CD14-positive monocyte (primary cell): Measurements from ENCODE around the gene LIN28A. TPM values are rescaled to one million over a fixed set of nuclear protein-coding genes. Genes with fewer than 3 reads are reported as not detected.

Experiments used
- DNase-seq, 3 donors: peaks; one replicate each; pipeline ENCODE4 v3.0.0-alpha.2; 2011 to 2022
- H2AFZ ChIP-seq: 2 replicates; pipeline ENCODE4 v1.6.0; 2012; ENCODE audit warnings: mild to moderate bottlenecking, low read depth, low read length, inconsistent platforms; ENCODE audit not compliant: insufficient read depth, poor library complexity, severe bottlenecking
- H3K27ac ChIP-seq, 2 donors: 1 replicate in 1 of 2; 2 replicates in 1 of 2; pipeline ENCODE4 v1.5.1; 2012 to 2013; ENCODE audit warnings: low read length in 2 of 2, control low read depth in 1 of 2, inconsistent platforms in 1 of 2, low read depth in 1 of 2, mild to moderate bottlenecking in 1 of 2
- H3K27me3 ChIP-seq, 2 donors: one replicate each; pipeline versions ENCODE4 v1.6.0 to v1.6.1; 2011 to 2013; ENCODE audit warnings: low read length in 2 of 2; ENCODE audit not compliant: control insufficient read depth in 2 of 2, insufficient read depth in 2 of 2
- H3K36me3 ChIP-seq, 2 donors: replicated peaks in 1 of 2; 1 replicate in 1 of 2; 2 replicates in 1 of 2; pipeline versions ENCODE4 v1.5.1 to v1.6.1; 2012 to 2013; ENCODE audit warnings: low read length in 2 of 2, control low read depth in 1 of 2, inconsistent platforms in 1 of 2, mild to moderate bottlenecking in 1 of 2; ENCODE audit not compliant: insufficient read depth in 2 of 2, control insufficient read depth in 1 of 2
- H3K4me1 ChIP-seq, 2 donors: 1 replicate in 1 of 2; 2 replicates in 1 of 2; pipeline versions ENCODE4 v1.5.1 to v1.6.1; 2012 to 2013; ENCODE audit warnings: low read length in 2 of 2, control low read depth in 1 of 2, inconsistent platforms in 1 of 2, mild to moderate bottlenecking in 1 of 2, moderate library complexity in 1 of 2; ENCODE audit not compliant: insufficient read depth in 2 of 2, control insufficient read depth in 1 of 2
- H3K4me2 ChIP-seq: replicated peaks from 2 replicates; pipeline ENCODE3; 2012; ENCODE audit warnings: low read length, moderate library complexity, mild to moderate bottlenecking; ENCODE audit not compliant: poor library complexity, severe bottlenecking; ENCODE audit errors: extremely low read depth
- H3K4me3 ChIP-seq, 3 experiments: fragments of 200-600 bp in 1 of 3; sonication (generic) in 1 of 3; replicated peaks in 1 of 3; 1 replicate in 2 of 3; 2 replicates in 1 of 3; pipeline ENCODE4 v1.5.1; 2011 to 2013; ENCODE audit warnings: low read length in 3 of 3, mild to moderate bottlenecking in 3 of 3, control low read depth in 2 of 3, low read depth in 2 of 3, inconsistent platforms in 1 of 3, moderate library complexity in 1 of 3
- H3K79me2 ChIP-seq: 2 replicates; pipeline ENCODE4 v1.6.0; 2012; ENCODE audit warnings: mild to moderate bottlenecking, control low read depth, inconsistent platforms, low read length, moderate library complexity; ENCODE audit not compliant: insufficient read depth
- H3K9ac ChIP-seq: 2 replicates; pipeline ENCODE4 v1.6.0; 2017; ENCODE audit warnings: low read length, mild to moderate bottlenecking; ENCODE audit not compliant: insufficient read depth, poor library complexity, severe bottlenecking
- H3K9me3 ChIP-seq, 2 donors: replicated peaks in 1 of 2; 1 replicate in 1 of 2; 2 replicates in 1 of 2; pipeline versions ENCODE4 v1.5.1 to v1.6.1; 2012 to 2013; ENCODE audit warnings: low read length in 2 of 2, control low read depth in 1 of 2; ENCODE audit not compliant: control insufficient read depth in 1 of 2, insufficient read depth in 1 of 2
- H4K20me1 ChIP-seq: 2 replicates; pipeline ENCODE4 v1.6.0; 2012; ENCODE audit warnings: mild to moderate bottlenecking, low read length, control low read depth, moderate library complexity; ENCODE audit not compliant: insufficient read depth
- H3K27ac Mint-ChIP-seq, 7 donors: one replicate each; pipeline ENCODE4 v1.8.0; 2020; ENCODE audit warnings: mild to moderate bottlenecking in 7 of 7, mixed read lengths in 7 of 7, moderate library complexity in 6 of 7, inconsistent platforms in 2 of 7
- H3K27me3 Mint-ChIP-seq, 3 donors: one replicate each; pipeline ENCODE4 v1.8.0; 2021 to 2022; ENCODE audit warnings: low read depth in 3 of 3, mild to moderate bottlenecking in 3 of 3, mixed read lengths in 3 of 3, moderate library complexity in 3 of 3, inconsistent platforms in 1 of 3
- H3K36me3 Mint-ChIP-seq, 2 donors: one replicate each; pipeline ENCODE4 v1.8.0; 2020; ENCODE audit warnings: mixed read lengths in 2 of 2, inconsistent platforms in 1 of 2, mild to moderate bottlenecking in 1 of 2
- H3K4me1 Mint-ChIP-seq: one replicate; pipeline ENCODE4 v1.8.0; 2020; ENCODE audit warnings: mild to moderate bottlenecking, mixed read lengths
- H3K4me3 Mint-ChIP-seq, 2 donors: one replicate each; pipeline ENCODE4 v1.8.0; 2020; ENCODE audit warnings: mild to moderate bottlenecking in 2 of 2, mixed read lengths in 2 of 2, moderate library complexity in 1 of 2
- H3K9me3 Mint-ChIP-seq, 7 donors: one replicate each; pipeline ENCODE4 v1.8.0; 2020 to 2022; ENCODE audit warnings: mixed read lengths in 7 of 7, mild to moderate bottlenecking in 6 of 7, moderate library complexity in 6 of 7, inconsistent platforms in 2 of 7
- CTCF ChIP-seq: fragments of 200-600 bp; IDR thresholded peaks from one replicate; pipeline ENCODE4 v1.8.0; 2022; ENCODE audit warnings: antibody characterized with exemption, mild to moderate bottlenecking
- whole genome bisulfite sequencing: methylation state at CpG from one replicate; pipeline ENCODE4 v1.1.5; 2013; ENCODE audit warnings: missing lambda C conversion rate; ENCODE audit not compliant: insufficient coverage; 5-methylcytosine and 5-hydroxymethylcytosine counted together
- intact Hi-C, 2 donors: fragments of 100-400 bp; cut with micrococcal nuclease; formaldehyde crosslinking; loops; one replicate each; pipeline versions ENCODE4 v1.15.0 to v1.15.1; 2023
- polyA minus RNA-seq: library from RNA; depleted of rRNA, polyadenylated mRNA; stranded (reverse); fragments of >200 nt; gene quantifications from 2 replicates; pipeline ENCODE4 v1.2.3, GENCODE V29; 2012
- polyA plus RNA-seq, 3 donors: library from polyadenylated mRNA; depleted of rRNA in 1 of 3; unstranded in 2 of 3; stranded (reverse) in 1 of 3; fragments of 300-500 nt in 2 of 3; fragments of >200 nt in 1 of 3; fragmentation: Illumina TruSeq in 2 of 3; gene quantifications; 1 replicate in 2 of 3; 2 replicates in 1 of 3; pipeline ENCODE4 v1.2.3, GENCODE V29; 2012 to 2021
- total RNA-seq, 12 experiments: library from RNA in 1 of 12; stranded (reverse) in 1 of 12; fragments of 120-200 nt in 1 of 12; gene quantifications; one replicate each; pipeline ENCODE4 v1.2.4 and lab custom pipeline; 2013 to 2026; ENCODE audit warnings: mixed read lengths in 6 of 12, inconsistent platforms in 1 of 12

LIN28A gene, protein sequence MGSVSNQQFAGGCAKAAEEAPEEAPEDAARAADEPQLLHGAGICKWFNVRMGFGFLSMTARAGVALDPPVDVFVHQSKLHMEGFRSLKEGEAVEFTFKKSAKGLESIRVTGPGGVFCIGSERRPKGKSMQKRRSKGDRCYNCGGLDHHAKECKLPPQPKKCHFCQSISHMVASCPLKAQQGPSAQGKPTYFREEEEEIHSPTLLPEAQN
- total RNA-seq (2013) = not detected
- polyA plus RNA-seq (not detected), polyA minus RNA-seq (not detected in 2 replicates), total RNA-seq (lab: John Stamatoyannopoulos, UW) (0 to 0.92 (median 0) reads per million in 11 experiments)

- no peak within 1 kb of the TSS for H3K4me2 ChIP-seq
- Mint-ChIP-seq H3K4me3 (peak within 1 kb of the TSS in 1 of 2 donors; percentile 82), H3K27ac (no peak within 1 kb of the TSS), H3K27me3 (peaks cover 65 to 79% (median 78%) of the 10 kb centered on the region in 3 donors), H3K4me1 (peaks cover 18% of the 10 kb centered on the region), H3K9me3 (peaks cover 0 to 24% (median 6%) of the 10 kb centered on the region in 7 donors), H3K36me3 (peaks cover 0 to 3% of the 10 kb centered on the region in 2 donors)
- no peaks in the 10 kb centered on the region for H3K36me3 ChIP-seq
- no peak within 1 kb of the TSS for H3K4me3 ChIP-seq
- H3K4me1 ChIP-seq = peaks cover 8 to 12% of the 10 kb centered on the region in 2 donors
- no peak within 1 kb of the TSS for H3K27ac ChIP-seq
- intact Hi-C loops = no loop called here
- DNase-seq = no peak
- H2AFZ ChIP-seq = no peak within 1 kb of the TSS
- peaks cover 0 to 34% of the 10 kb centered on the region in 2 donors for H3K9me3 ChIP-seq
- H3K79me2 ChIP-seq = no peaks in the 10 kb centered on the region
- peaks cover 59 to 75% of the 10 kb centered on the region in 2 donors for H3K27me3 ChIP-seq
- WGBS = 4% methylated on average over 65 of the region's 70 CpGs
- H3K9ac ChIP-seq = no peak within 1 kb of the TSS
- no peaks in the 10 kb centered on the region for H4K20me1 ChIP-seq
- TF ChIP-seq CTCF = no peak
These were observed at the start of gene LIN28A for GRCh38 chr1:26410706-26411623. TSS of gene LIN28A (plus strand) at chr1:26410817. CDS start at chr1:26410892, 75 bp downstream.

GRCh38 chr1:26361605-26362122 is 49.0 kb upstream of the LIN28A start:
- H3K27me3 Mint-ChIP-seq = peaks cover 61 to 86% (median 70%) of the 10 kb centered on the region in 3 donors
- no peak overlapping the region for H3K27ac Mint-ChIP-seq
- no peak overlapping the region for H2AFZ ChIP-seq
- peak overlapping the region in 1 of 2 donors; percentile 75 for H3K4me3 Mint-ChIP-seq
- no peak overlapping the region for H3K4me2 ChIP-seq
- intact Hi-C loops = loop anchor here (5.0 kb wide), 1 partner anchor 254 kb away; no protein-coding TSS in a partner anchor
- H3K27ac ChIP-seq = no peak overlapping the region
- H3K4me1 ChIP-seq = peaks cover 10 to 12% of the 10 kb centered on the region in 2 donors
- no peak for TF ChIP-seq CTCF
- H3K36me3 Mint-ChIP-seq = peaks cover 0 to 3% of the 10 kb centered on the region in 2 donors
- peaks cover 24 to 58% of the 10 kb centered on the region in 2 donors for H3K27me3 ChIP-seq
- H3K9ac ChIP-seq = no peak overlapping the region
- no peak for DNase-seq
- peaks cover 29% of the 10 kb centered on the region for H3K4me1 Mint-ChIP-seq
- no peaks in the 10 kb centered on the region for H3K79me2 ChIP-seq
- H3K36me3 ChIP-seq = no peaks in the 10 kb centered on the region
- H3K9me3 ChIP-seq = no peaks in the 10 kb centered on the region
- no peaks in the 10 kb centered on the region for H4K20me1 ChIP-seq
- H3K9me3 Mint-ChIP-seq = peaks cover 0 to 19% (median 3%) of the 10 kb centered on the region in 7 donors
- WGBS = 96% methylated on average over 12 of the region's 12 CpGs
- no peak overlapping the region for H3K4me3 ChIP-seq
